Heart right ventricle (tissue), 16 donors: Measurements from ENCODE around the gene POLR3H. TPM values are rescaled to one million over a fixed set of nuclear protein-coding genes. Genes with fewer than 3 reads are reported as not detected.

Experiments
- ATAC-seq, 8 donors: fragments of 200-7000 bp; cut with Tn5 transposase; one replicate each; pipeline ENCODE4 v1.9.1; 2020; ENCODE audit warnings: mild to moderate bottlenecking in 8 of 8, moderate library complexity in 8 of 8, moderate number of reproducible peaks in 1 of 8
- DNase-seq, 2 donors: peaks; one replicate each; pipeline ENCODE4 v3.0.0-alpha.2; 2020
- H3K27ac ChIP-seq, 10 donors: fragments of 200-600 bp; sonication (generic) in 2 of 10; one replicate each; pipeline versions ENCODE4 v1.5.0 to v1.8.0; 2020 to 2022; ENCODE audit warnings: mild to moderate bottlenecking in 3 of 10
- H3K27me3 ChIP-seq, 7 donors: fragments of 200-600 bp; one replicate each; pipeline ENCODE4 v1.8.0; 2021 to 2022; ENCODE audit warnings: mild to moderate bottlenecking in 2 of 7
- H3K36me3 ChIP-seq, 9 donors: fragments of 200-600 bp; sonication (generic) in 1 of 9; one replicate each; pipeline versions ENCODE4 v1.5.0 to v1.8.0; 2020 to 2022; ENCODE audit warnings: mild to moderate bottlenecking in 2 of 9
- H3K4me1 ChIP-seq, 9 donors: fragments of 200-600 bp; sonication (generic) in 1 of 9; one replicate each; pipeline versions ENCODE4 v1.5.0 to v1.8.0; 2020 to 2022; ENCODE audit warnings: mild to moderate bottlenecking in 4 of 9
- H3K4me3 ChIP-seq, 10 donors: fragments of 200-600 bp; sonication (generic) in 2 of 10; one replicate each; pipeline versions ENCODE4 v1.5.0 to v1.8.0; 2020 to 2022; ENCODE audit warnings: mild to moderate bottlenecking in 7 of 10, moderate library complexity in 2 of 10
- H3K9me3 ChIP-seq, 11 donors: fragments of 200-600 bp in 10 of 11; sonication (generic) in 2 of 11; one replicate each; pipeline versions ENCODE4 v1.5.0 to v1.8.0; 2013 to 2022; ENCODE audit warnings: mild to moderate bottlenecking in 2 of 11, control low read depth in 1 of 11, moderate library complexity in 1 of 11
- WGBS, 2 donors: extraction: QIAGEN DNeasy Blood & Tissue Kit; methylation state at CpG; one replicate each; pipeline ENCODE4 v1.1.7; 2013; ENCODE audit warnings: inconsistent platforms in 1 of 2; 5-methylcytosine and 5-hydroxymethylcytosine counted together
- intact Hi-C, 10 donors: fragments of 100-400 bp; cut with DNase I; formaldehyde crosslinking; loops; one replicate each; pipeline versions ENCODE4 v1.11.1 to v1.14.2; 2022
- polyA plus RNA-seq, 2 donors: library from polyadenylated mRNA; stranded (reverse); fragments of 200-250 nt; gene quantifications; one replicate each; pipeline ENCODE4 v1.2.3, GENCODE V29; 2013
- total RNA-seq, 10 donors: library from RNA; stranded (reverse); fragmentation: NEBNext Ultra II Directional in 3 of 10; extraction: Animal tissue kit (Norgen Biotek cat#: 25700) in 3 of 10; gene quantifications; one replicate each; pipeline versions ENCODE4 v1.2.1 to v1.2.4, GENCODE V29; 2021 to 2023
- TF ChIP-seq, protein P1 (sequence below), 9 donors: fragments of 200-600 bp; sonication (generic) in 2 of 9; IDR thresholded peaks; one replicate each; pipeline versions ENCODE4 v1.5.0 to v1.8.0; 2021 to 2022; ENCODE audit warnings: antibody characterized with exemption in 9 of 9, mild to moderate bottlenecking in 5 of 9, moderate library complexity in 1 of 9
- donor health status: Arrhythmogenic right ventricular cardiomyopathy.
- donor health status: ischemic (EF 13 %, LVEDD 7.1; RV severe dilation, severe dysfunction).
- donor health status: healthy with polysubstance abuse.
- donor health status: DM: no; HTN: yes; CAD: no.
- donor health status: DM: no; HTN: no; CAD: no.
- donor health status: ischemic (EF 25% LVEDD 6.9; RV normal size, moderate dysfunction).
- donor health status: ischemic (EF 25% LVEDD 5.7; RV mildly dilated, moderate dysfunction).
- donor health status: healthy.
- donor health status: DM: yes; HTN: yes; CAD: no.
- donor health status: Ischemic cardiomyopathy.
- donor health status: ischemic (EF 35%, LVEDD 5.7; RV mildly dilated, moderate dysfunction).
- donor health status: nonischemic (EF 11% LVEDD 7.7; RV severe dilation, severe dysfunction).
- donor health status: DM: yes; HTN: yes; CAD: no.
- donor health status: PGD.
- donor health status: ischemic (EF 29% LVEDD 5.4; RV normal size, mild dysfunction).
- donor health status: nonischemic (EF 23%, LVEDD 6.1; RV moderate dilation, normal function).

Gene POLR3H
- total and polyA plus RNA-seq, 12 donors: 13.3 to 34.9 (median 17.8) TPM

GRCh38 chr22:41500303-41500702, 44.0 kb downstream of the POLR3H start:
- 70 to 75% methylated on average over 7 of the region's 7 CpGs for WGBS, 2 donors
- intact Hi-C loops: no loop called here
- H3K36me3 ChIP-seq: peaks cover 0 to 73% (median 35%) of the 10 kb centered on the region in 9 donors
- TF ChIP-seq, protein P1, sequence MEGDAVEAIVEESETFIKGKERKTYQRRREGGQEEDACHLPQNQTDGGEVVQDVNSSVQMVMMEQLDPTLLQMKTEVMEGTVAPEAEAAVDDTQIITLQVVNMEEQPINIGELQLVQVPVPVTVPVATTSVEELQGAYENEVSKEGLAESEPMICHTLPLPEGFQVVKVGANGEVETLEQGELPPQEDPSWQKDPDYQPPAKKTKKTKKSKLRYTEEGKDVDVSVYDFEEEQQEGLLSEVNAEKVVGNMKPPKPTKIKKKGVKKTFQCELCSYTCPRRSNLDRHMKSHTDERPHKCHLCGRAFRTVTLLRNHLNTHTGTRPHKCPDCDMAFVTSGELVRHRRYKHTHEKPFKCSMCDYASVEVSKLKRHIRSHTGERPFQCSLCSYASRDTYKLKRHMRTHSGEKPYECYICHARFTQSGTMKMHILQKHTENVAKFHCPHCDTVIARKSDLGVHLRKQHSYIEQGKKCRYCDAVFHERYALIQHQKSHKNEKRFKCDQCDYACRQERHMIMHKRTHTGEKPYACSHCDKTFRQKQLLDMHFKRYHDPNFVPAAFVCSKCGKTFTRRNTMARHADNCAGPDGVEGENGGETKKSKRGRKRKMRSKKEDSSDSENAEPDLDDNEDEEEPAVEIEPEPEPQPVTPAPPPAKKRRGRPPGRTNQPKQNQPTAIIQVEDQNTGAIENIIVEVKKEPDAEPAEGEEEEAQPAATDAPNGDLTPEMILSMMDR (IDR thresholded peaks at IDR 0.05): no peak
- peaks cover 12 to 89% (median 55%) of the 10 kb centered on the region in 9 donors for H3K4me1 ChIP-seq
- no peak for DNase-seq
- no peaks in the 10 kb centered on the region for H3K27me3 ChIP-seq
- ATAC-seq: no peak
- peak overlapping the region in 5 of 10 donors; percentile 11 to 40 (median 20) for H3K27ac ChIP-seq
- no peaks in the 10 kb centered on the region for H3K9me3 ChIP-seq
- no peak overlapping the region for H3K4me3 ChIP-seq

DNA sequence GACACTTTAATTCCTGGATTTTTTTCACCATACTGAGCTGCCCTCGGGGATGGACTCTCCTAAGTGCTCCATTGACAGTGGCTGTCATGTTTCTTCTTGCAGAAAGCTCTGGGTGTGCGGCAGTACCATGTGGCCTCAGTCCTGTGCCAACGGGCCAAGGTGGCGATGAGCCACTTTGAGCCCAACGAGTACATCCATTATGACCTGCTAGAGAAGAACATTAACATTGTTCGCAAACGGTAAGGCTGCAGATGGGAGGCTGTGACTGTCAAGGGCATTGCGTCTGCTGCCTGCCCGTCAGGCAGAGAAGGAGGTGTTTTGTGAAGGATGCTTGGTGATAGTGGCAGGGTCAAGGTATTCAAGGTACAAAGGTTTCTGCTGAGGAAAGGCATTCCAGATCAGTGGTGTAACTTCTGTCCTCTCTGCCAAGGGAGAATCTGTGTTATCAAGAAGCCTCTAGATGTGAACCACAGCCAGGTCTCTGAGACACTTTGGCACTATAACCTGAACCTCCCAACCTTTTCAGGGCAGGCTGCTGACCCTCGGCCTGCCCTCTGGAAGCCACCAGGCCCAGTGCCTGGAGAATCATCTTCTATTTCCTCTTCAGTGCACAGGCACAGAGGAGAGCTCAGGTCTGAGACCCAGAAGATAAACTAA, 44.5 kb downstream of the POLR3H start:
- Histone ChIP-seq H3K9me3 (no peaks in the 10 kb centered on the region), H3K36me3 (peaks cover 0 to 72% (median 35%) of the 10 kb centered on the region in 9 donors), H3K4me3 (no peak overlapping the region), H3K27me3 (no peaks in the 10 kb centered on the region), H3K27ac (peak overlapping the region in 6 of 10 donors; percentile 20 to 66 (median 32)), H3K4me1 (peaks cover 12 to 89% (median 55%) of the 10 kb centered on the region in 9 donors)
- no peak for DNase-seq
- TF ChIP-seq, protein P1 (IDR thresholded peaks at IDR 0.05): no peak
- 55 to 69% methylated on average over 10 of the region's 10 CpGs for WGBS, 2 donors
- peak in 3 of 8 donors; percentile 28 to 33 (median 32) for ATAC-seq
- intact Hi-C loops: no loop called here

DNA sequence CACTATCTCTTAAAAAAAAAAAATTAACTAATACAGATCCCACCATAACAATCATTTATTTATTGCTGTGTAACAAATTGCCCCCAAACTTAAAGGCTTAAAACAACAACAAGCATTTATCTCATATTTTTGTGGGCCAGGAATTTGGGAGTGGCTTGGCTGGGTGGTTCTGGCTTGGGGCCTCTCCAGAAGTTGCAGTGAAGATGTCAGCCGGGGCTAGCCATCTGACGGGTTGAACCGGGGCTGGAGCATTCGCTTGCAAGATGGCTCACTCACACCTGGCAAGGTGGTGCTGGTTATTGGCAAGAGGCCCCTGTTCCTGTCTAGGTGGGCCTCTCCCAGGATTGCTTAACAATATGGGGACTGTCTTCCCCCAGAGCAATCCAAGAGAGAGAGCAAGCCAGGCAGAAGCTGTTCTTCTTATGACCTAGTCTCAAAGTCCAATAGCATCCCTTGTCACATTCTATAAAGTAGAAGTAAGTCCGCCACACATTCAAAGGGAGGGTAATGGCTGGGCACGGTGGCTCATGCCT, 45.9 kb downstream of the POLR3H start:
- DNase-seq (no peak), ATAC-seq (peak in 2 of 8 donors; percentile 18 to 29)
- TF ChIP-seq, protein P1 (IDR thresholded peaks at IDR 0.05): no peak
- H3K9me3 ChIP-seq: no peaks in the 10 kb centered on the region
- peaks cover 0 to 65% (median 35%) of the 10 kb centered on the region in 9 donors for H3K36me3 ChIP-seq
- H3K27me3 ChIP-seq: no peaks in the 10 kb centered on the region
- H3K4me1 ChIP-seq: peaks cover 10 to 89% (median 55%) of the 10 kb centered on the region in 9 donors
- intact Hi-C loops: no loop called here
- 46 to 50% methylated on average over 6 of the region's 6 CpGs for WGBS, 2 donors
- H3K27ac ChIP-seq: peak overlapping the region in 9 of 10 donors; percentile 1 to 66 (median 22)
- H3K4me3 ChIP-seq: no peak overlapping the region

DNA sequence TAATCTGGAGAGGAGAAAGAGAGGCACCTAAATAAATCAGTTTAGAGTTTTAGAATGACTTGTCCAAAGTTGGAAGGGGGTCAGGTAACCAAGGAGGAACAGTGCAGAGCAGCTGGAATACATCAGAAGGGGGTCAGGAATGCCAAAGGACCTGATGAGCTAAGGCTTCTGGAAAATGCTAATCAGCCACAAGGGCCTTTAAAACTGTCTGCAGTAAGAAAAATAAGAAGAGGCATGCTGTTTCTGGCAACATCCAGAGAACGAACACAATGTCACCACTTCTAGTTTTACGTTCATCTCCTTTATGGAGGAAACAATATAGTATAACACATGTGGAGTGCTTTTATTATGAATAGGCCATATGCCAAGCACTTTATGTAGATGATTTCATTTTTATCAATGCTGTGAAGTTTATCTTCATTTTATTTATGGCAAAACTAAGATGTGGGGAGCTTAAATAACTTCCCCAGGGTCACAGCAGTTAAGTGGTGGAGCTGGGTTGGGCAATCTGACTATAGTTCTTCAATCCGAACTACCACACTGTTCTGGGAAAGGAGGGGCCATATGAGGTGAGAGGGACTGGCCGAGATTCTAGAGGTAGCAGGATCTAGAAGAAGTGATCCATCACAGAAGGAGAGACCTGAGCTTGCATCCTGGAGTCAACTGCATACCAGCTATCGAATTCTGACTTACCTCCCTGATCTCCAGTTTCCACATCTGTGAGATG, 52.7 kb downstream of the POLR3H start:
- WGBS, 2 donors: 48% methylated on average over 5 of the region's 5 CpGs
- no peak for DNase-seq
- TF ChIP-seq, protein P1 (IDR thresholded peaks at IDR 0.05): no peak
- Histone ChIP-seq H3K27ac (peak overlapping the region in 9 of 10 donors; percentile 4 to 74 (median 57)), H3K4me1 (peaks cover 19 to 99% (median 84%) of the 10 kb centered on the region in 9 donors), H3K27me3 (no peaks in the 10 kb centered on the region), H3K4me3 (no peak overlapping the region), H3K36me3 (peaks cover 0 to 25% (median 0%) of the 10 kb centered on the region in 9 donors), H3K9me3 (no peaks in the 10 kb centered on the region)
- intact Hi-C loops: no loop called here
- peak in 3 of 8 donors; percentile 28 to 52 (median 43) for ATAC-seq
